Measurements from ENCODE around the gene TTC23L.
"Not testable (repeated sequence)": the region's sequence is repeated elsewhere in the genome, so short reads cannot be mapped to it uniquely, and the experiment has no call there.

Gene TTC23L, protein sequence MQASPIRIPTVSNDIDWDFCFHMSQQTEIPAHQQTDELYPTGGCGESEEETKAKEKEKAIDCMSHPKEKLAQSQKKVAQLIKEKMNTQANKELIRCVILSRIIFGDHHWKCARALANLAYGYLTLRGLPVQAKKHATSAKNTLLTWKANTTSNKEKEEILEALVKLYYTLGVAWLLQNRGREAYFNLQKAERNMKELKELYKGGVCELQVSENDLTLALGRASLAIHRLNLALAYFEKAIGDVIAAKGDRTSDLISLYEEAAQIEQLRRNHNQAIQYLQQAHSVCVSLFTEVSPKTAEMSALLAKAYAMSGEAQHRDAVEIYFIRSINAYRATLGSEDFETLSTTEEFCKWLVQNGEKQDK

DNA sequence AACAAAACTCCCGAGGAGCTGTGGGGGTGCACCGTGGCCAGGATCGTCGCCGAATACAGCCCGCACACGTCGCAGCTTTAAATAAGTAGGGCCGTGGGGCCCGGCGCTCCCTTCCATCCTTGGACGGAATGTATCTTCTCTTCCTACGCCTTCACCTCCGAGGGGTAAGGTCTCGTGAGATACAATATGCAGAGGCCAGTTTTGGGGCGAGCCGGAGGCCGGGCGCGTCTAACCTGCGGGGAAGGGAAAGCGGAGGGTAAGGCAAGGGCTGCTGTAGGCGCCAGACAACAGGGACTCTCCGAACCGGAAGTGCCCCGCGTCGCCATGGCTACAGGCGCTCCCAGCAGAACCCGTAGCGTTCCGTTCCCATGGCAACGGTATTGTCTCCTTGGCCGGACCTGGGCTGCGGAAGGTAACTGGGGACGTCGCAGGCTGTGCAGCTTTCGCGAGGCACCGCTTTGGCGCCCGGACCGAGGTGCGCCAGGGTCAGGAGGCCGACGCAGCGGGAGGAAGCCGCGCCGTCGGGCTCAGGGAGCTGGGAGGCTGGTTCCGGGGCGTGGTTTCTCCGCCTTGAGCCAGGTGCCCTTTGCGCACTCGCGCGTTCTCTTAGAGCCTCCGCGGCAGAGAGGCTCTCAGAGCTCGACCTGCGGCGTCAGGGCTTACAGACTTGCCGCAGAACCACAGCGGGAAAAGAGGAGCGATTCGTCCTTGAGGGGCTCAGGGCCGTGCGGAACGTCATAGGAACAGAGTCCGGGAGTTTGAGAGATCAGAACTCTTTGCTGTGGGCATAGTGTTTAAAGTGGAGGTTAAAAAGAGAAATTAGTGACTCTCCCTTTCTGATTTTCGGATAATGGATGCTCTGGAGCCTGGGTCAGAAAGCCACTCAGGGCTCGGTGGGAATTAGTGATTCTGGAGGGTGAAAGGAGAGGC is at the start of gene TTC23L:
Gene TTC23L (plus strand): TSS at position 380 of the 930 bp plus-strand sequence. CDS start 1,508 bp downstream, outside the sequence.
- peak; percentile 81 for DNase-seq (ENCODE audit: low read depth)

DNA sequence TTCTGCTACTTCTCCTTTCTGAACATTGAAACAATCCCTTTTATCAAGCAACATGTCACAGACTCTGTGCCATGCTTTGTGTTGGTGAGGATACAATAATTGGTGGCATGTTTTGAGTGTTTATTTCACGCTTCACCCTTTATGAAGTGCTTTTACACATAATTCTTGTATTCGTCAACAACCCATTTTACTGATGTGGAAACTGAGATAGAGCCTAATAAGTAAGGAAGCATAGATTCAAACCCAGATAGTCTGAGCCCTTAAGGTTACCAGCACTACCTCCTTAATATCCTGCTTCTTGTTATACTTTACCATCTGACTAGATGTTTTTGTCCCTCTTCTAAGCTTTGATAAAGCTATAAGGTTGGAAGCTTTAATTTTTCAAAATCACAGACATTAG is 49.3 kb upstream of the TTC23L start:
- no peak for DNase-seq (ENCODE audit: low read depth)

DNA sequence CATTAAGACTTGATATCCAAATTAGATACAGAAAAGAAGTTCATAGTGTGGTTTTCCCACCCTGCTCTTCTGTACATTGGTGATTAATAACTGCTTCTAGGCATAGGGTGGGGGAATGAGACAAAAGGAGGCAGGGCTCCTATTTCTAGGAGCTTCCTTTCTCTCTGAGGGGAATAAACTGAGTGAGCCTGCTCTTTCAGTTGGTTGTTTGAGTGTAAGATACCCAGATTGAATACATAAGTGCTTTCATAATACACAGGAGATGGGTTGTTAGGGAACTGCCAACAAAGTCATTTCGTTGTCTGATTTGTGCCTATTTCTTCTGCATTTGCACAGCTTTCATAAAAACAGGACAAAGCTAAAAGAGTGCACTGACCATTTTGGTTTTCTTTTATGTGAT is 48.9 kb upstream of the TTC23L start:
- no peak for DNase-seq (ENCODE audit: low read depth)

DNA sequence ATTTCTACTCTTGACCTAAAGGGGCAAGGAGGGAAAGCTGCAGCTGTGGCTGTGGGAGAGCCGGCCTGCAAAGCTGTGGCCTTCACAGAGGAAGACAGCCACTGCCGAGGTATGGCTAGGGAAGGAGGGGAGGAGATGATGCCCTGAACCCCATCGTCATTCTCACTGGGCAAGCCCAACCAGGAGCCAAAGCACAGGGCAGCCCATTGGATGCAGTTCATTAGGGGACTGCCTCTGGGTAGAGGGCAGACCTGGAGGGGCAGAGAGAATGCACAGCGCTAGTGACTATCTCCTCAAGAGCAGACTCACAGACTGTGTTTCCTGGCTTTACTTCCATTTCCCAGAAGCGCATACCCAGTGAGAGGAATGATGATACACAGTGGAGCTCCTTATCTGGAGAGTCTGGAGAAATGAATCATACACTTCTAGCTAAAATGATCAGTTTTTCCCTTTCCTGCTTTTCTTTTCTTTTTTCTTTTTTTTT is 47.2 kb upstream of the TTC23L start:
- DNase-seq (ENCODE audit: low read depth): no peak

- no peak for DNase-seq (ENCODE audit: low read depth)
Observed at GRCh38 chr5:34802834-34803563, 36.0 kb upstream of the TTC23L start.

DNA sequence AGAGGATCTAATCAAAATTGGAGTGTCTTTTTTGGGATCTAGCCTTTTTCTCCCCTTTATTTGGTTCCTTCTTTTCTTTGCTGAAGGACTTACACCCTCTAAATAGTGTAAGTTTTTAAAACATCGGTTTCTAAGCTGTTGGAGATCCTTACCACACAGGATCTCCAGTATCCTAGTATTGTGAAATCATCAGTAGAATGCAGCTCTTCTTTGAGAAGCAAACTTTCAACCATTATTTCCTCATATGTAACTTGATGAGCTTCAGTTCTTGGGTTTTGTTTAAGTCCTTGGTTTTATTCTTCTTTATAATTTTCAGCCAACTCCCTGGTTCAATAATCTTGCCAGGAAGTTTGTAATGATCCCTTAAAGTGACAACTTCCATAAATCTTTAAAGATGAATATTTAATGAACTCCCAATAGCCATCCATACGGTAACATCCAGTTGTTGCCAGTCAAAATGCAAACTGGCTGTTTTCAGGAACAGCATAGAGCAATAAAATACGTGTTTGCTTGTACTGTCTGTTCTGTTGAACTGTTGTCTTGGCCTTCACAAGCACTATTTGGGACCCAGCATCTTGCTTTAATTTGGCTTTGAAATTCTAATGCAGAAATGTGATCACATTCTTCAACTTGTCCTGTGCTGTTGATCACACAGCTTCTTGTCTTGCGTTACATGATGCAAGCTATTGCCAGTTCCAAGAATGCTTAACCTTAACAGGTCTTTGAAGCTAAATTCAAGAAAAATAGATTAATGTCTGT is 34.8 kb upstream of the TTC23L start:
- no peak for DNase-seq (ENCODE audit: low read depth)

- DNase-seq (ENCODE audit: low read depth): no peak
Observed at GRCh38 chr5:34804913-34805312, 34.1 kb upstream of the TTC23L start.

GRCh38 chr5:34806532-34806931 is 32.4 kb upstream of the TTC23L start:
- no peak for DNase-seq (ENCODE audit: low read depth)

DNA sequence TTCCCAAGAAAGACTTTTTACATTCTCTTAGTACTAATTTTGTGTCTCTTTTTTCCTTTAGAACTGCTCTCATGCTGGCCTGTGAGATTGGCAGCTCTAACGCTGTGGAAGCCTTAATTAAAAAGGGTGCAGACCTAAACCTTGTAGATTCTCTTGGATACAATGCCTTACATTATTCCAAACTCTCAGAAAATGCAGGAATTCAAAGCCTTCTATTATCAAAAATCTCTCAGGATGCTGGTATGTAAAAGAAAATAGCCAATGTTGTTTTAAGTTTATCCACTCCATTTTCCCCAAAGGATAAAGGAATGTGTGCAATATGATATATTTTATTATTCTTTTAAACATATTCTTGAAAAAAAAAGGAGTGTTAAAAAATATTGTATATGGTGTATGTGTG is 27.3 kb upstream of the TTC23L start:
- no peak for DNase-seq (ENCODE audit: low read depth)

DNA sequence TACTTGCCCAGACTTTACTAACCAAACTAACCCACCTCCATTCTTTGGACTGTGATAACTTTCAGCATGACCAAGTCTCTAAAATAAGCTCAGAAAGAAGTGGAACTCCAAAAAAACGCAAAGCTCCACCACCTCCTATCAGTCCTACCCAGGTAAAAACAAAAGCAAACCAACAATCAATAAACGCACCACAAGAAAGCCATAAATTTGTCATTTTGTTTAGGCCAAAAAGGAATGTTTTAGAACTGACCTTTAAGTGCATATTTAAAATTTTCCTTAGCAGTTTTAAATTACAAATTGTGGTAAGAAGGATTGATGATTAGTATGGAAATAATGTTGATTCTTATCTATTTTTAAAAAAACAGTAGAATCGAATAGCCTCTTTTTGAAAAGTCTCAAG is 25.5 kb upstream of the TTC23L start:
- DNase-seq (ENCODE audit: low read depth): no peak

- no peak for DNase-seq (ENCODE audit: low read depth)
Observed at GRCh38 chr5:34817558-34818351, 21.2 kb upstream of the TTC23L start.

DNA sequence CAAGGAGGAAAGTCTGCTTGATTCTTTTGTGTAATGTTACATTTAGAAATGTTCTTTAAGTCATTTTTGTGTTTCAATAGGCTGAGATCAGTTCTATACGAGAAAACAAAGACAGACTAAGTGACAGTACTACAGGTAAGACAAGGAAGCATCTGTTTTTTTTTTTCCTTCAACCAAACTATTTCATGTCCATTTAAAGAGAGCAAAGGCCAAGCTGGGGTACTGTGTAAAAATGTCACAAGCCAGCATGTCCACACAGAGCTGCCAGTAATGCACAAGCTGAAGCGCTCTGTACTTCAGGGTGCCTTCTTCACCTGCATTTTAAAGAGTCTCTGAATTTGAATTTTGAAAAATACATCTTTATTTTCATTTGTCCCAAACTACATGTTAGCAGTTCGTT is 20.2 kb upstream of the TTC23L start:
- no peak for DNase-seq (ENCODE audit: low read depth)

DNA sequence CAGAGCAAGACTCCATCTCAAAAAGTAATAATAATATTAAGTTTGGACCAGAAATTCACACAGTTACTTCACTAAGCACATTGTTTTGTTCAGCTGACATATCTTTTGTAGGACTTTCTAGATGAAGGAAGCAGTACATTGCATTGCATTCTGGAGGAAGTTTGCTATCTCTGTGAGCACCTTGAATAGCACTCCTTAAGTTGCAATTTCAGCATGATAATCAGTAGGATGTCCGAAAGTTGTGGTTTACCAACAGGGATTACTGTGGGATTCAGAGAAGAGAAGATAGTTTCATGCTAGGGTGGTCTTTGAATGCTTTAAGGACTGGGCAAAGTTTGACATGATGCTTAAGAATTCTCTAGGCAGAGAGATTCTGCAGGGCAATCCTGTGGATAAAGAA is 18.4 kb upstream of the TTC23L start:
- no peak for DNase-seq (ENCODE audit: low read depth)

DNA sequence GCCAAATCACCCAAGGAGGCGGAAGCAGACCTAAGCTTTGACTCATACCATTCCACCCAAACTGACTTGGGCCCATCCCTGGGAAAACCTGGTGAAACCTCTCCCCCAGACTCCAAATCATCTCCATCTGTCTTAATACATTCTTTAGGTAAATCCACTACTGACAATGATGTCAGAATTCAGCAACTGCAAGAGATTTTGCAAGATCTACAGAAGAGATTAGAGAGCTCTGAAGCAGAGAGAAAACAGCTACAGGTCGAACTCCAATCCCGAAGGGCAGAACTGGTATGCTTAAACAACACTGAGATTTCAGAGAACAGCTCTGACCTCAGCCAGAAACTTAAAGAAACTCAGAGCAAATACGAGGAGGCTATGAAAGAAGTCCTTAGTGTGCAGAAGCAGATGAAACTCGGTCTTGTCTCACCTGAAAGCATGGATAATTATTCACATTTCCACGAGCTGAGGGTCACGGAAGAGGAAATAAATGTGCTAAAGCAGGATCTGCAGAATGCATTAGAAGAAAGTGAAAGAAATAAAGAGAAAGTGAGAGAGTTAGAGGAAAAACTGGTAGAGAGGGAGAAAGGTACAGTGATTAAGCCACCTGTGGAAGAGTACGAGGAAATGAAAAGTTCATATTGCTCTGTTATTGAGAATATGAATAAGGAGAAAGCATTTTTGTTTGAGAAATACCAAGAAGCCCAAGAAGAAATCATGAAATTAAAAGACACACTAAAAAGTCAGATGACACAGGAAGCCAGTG is 15.8 kb upstream of the TTC23L start:
- no peak for DNase-seq (ENCODE audit: low read depth)

GRCh38 chr5:34826347-34826746 is 12.6 kb upstream of the TTC23L start:
- no peak for DNase-seq (ENCODE audit: low read depth)

DNA sequence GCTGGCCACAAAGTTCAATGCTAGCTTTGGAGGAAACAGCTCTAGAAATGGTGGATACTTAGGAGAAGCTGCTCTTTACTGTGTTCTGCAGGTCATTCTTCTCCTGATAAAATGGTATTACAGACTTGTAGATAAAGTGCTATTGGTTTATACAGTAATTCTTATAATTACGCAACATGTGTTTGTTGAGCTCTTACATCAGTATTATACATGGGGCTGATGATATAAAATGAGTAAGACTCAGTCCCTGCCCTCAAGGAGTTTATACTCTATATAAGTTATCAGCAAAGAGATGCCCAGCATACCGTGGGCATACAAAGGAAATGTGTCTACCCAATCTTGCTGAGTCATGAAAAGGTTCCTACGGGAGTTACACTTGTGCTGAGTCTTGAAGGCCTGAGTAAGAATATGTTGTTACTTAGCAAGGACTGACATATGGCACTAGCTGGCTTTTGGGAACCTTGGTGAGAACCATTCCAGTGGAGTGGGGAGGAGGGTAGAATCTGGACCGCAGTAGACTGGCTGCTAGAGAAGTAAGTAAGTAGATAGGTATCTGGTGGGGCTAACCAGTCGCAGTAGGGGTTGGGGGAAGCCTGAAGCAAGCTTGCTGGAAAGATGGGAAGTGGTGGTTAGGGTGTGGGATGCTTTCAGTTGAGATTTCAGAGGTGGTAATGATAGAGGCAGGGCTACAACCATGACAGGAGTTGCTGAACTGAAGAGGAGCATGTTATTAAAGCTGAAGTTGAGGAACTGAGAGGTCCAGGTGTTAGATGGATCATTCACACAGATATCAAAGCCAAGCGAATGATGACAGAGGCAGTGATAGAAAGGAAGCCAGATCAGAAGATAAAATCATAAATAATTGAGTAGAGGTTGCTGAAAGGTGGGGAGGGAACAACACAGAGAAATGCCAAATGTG is 11.1 kb upstream of the TTC23L start:
- DNase-seq (ENCODE audit: low read depth): no peak

DNA sequence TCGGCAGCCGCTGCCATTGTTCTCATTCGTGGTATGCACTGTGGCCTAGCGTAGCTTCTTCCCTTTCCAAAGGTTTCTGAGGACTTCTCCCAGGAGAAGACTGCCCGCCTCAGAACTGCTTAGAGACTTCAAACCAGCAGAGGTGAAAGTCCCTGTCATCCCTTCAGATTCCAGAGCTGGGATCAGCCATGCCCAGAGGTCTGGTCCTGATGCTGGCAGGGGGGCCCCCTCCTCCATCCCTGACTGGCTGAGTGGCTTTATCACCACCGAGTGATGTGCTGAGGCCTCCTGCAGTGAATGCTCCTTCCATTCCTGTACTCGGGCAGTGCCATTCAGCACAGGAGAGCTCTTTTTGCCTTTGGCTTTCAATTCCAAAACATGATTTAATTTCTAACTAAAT is 8.1 kb upstream of the TTC23L start:
- DNase-seq (ENCODE audit: low read depth): not testable (repeated sequence)

DNA sequence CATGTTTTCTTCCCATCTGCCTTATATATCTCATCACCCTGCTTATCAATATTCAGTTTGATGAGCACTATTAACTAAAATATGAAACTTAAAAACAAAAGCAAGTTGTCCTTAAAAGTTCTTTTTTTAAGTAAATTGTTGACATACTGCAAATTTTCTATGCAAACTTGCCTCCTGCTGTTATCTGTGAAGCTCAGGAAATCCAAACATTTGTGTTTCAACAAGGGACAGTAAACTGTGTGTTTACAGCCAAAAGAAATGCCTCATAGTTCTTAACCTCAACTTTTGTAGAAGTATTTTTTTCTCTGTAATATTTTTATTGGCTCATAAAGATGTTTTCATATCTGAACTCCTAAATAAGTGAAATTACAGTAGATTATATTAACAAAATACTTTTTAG is 7.7 kb upstream of the TTC23L start:
- no peak for DNase-seq (ENCODE audit: low read depth)

GRCh38 chr5:34832568-34832967 is 6.4 kb upstream of the TTC23L start:
- DNase-seq (ENCODE audit: low read depth): no peak

Measured in activated T-cell treated with anti-CD3 and anti-CD28 coated beads for 24 hours (primary cell).